ENCODE data around the gene PPP1R16B. TPM values are rescaled to one million over a fixed set of nuclear protein-coding genes. Genes with fewer than 3 reads are reported as not detected.
A peak's percentile ranks its signal among the peaks of the same experiment; 100 is the strongest.
"Not testable (repeated sequence)": the region's sequence is repeated elsewhere in the genome, so short reads cannot be mapped to it uniquely, and the experiment has no call there.

Gene PPP1R16B
- total RNA-seq, 4 donors from 2014 or later = 0.99 to 6.7 (median 3.6) TPM

GRCh38 chr20:38953630-38954340, 148.3 kb downstream of the PPP1R16B start:
- H3K27me3 ChIP-seq = no peaks in the 10 kb centered on the region
- intact Hi-C loops (cut with DNase I) = no loop called here
- peaks cover 0 to 52% (median 8%) of the 10 kb centered on the region in 3 donors for H3K36me3 ChIP-seq
- no peak overlapping the region for H3K27ac ChIP-seq
- no peak overlapping the region for H3K4me3 ChIP-seq
- no peak for DNase-seq
- no peaks in the 10 kb centered on the region for H3K4me1 ChIP-seq
- 79 to 87% methylated on average over 8 of the region's 8 CpGs for WGBS, 2 donors
- TF ChIP-seq CTCF (IDR thresholded peaks at IDR 0.05) (no peak), POLR2A (IDR thresholded peaks at IDR 0.05) (no peak)
- H3K9me3 ChIP-seq = no peaks in the 10 kb centered on the region

GRCh38 chr20:38957235-38957876, 151.9 kb downstream of the PPP1R16B start:
- 74 to 89% methylated on average over 5 of the region's 5 CpGs for WGBS, 2 donors

GRCh38 chr20:38957915-38958485, 152.5 kb downstream of the PPP1R16B start:
- H3K4me1 ChIP-seq = peaks cover 0 to 13% (median 2%) of the 10 kb centered on the region in 3 donors
- H3K4me3 ChIP-seq = no peak overlapping the region
- no peak overlapping the region for H3K27ac ChIP-seq
- 86 to 90% methylated on average over 7 to 8 of the region's 8 CpGs for WGBS, 2 donors
- no peaks in the 10 kb centered on the region for H3K9me3 ChIP-seq
- no peaks in the 10 kb centered on the region for H3K27me3 ChIP-seq
- intact Hi-C loops (cut with DNase I) = no loop called here
- no peak for DNase-seq
- H3K36me3 ChIP-seq = peaks cover 0 to 11% (median 0%) of the 10 kb centered on the region in 3 donors
- no peak for TF ChIP-seq CTCF (IDR thresholded peaks at IDR 0.05)
- TF ChIP-seq POLR2A (IDR thresholded peaks at IDR 0.05) = no peak

More at GRCh38 chr20:38957235-38957876, 151.9 kb downstream of the PPP1R16B start:
- H3K9me3 ChIP-seq = no peaks in the 10 kb centered on the region
- peaks cover 0 to 17% (median 0%) of the 10 kb centered on the region in 3 donors for H3K36me3 ChIP-seq
- peaks cover 0 to 8% (median 0%) of the 10 kb centered on the region in 3 donors for H3K4me1 ChIP-seq
- no peak for DNase-seq
- intact Hi-C loops (cut with DNase I) = no loop called here
- TF ChIP-seq POLR2A (IDR thresholded peaks at IDR 0.05) (no peak), CTCF (IDR thresholded peaks at IDR 0.05) (no peak)
- H3K27me3 ChIP-seq = no peaks in the 10 kb centered on the region
- H3K4me3 ChIP-seq = no peak overlapping the region
- H3K27ac ChIP-seq = no peak overlapping the region

- H3K9me3 ChIP-seq; H3K27me3 ChIP-seq; H3K4me3 ChIP-seq; H3K27ac ChIP-seq; intact Hi-C loops (cut with DNase I); H3K36me3 ChIP-seq; DNase-seq: not testable (repeated sequence)
- H3K4me1 ChIP-seq = peaks cover 0 to 21% (median 3%) of the 10 kb centered on the region in 3 donors
- WGBS, 2 donors = 84 to 90% methylated on average over 9 of the region's 9 CpGs
Measured at GRCh38 chr20:38960187-38960687, 154.7 kb downstream of the PPP1R16B start.

GRCh38 chr20:38961530-38962043, 156.1 kb downstream of the PPP1R16B start:
- H3K27me3 ChIP-seq = no peaks in the 10 kb centered on the region
- intact Hi-C loops (cut with DNase I) = no loop called here
- H3K9me3 ChIP-seq = no peaks in the 10 kb centered on the region
- peaks cover 0 to 28% (median 3%) of the 10 kb centered on the region in 3 donors for H3K4me1 ChIP-seq
- peak overlapping the region; percentile 97 to 99 (median 98) for H3K27ac ChIP-seq
- 8 to 11% methylated on average over 11 to 16 of the region's 16 CpGs for WGBS, 2 donors
- H3K36me3 ChIP-seq = peaks cover 0 to 10% (median 0%) of the 10 kb centered on the region in 3 donors
- DNase-seq = no peak
- TF ChIP-seq POLR2A (IDR thresholded peaks at IDR 0.05) (no peak), CTCF (IDR thresholded peaks at IDR 0.05) (no peak)
- H3K4me3 ChIP-seq = peak overlapping the region; percentile 91 to 97 (median 95)
